HG03196 (cell line): ENCODE results near the gene AP1G2.
"Not testable (repeated sequence)": the region's sequence is repeated elsewhere in the genome, so short reads cannot be mapped to it uniquely, and the experiment has no call there.

Experiments
- ATAC-seq: cut with Tn5 transposase; IDR thresholded peaks from one replicate; pipeline ENCODE4 v1.9.1; 2021; ENCODE audit not compliant: unreplicated experiment

AP1G2 gene

DNA sequence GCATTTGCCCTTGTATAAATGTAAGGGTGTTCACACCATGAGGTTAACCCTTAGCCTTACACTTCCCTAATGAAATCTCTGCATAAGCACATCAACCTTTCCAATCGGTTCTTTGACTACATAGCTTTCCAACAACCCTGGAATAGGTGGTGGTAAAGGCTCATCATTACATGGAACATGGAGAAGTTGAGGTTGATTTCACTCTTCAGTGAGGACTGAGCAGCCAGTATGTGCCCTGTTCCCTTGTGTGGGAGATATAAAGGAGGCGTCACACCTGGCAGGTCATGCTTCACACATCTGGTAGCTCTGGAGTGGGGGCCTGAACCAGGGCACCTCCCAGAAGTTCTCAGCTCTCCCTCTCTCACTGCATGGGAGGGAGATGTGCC, 32.7 kb upstream of the AP1G2 start:
- no peak for ATAC-seq

DNA sequence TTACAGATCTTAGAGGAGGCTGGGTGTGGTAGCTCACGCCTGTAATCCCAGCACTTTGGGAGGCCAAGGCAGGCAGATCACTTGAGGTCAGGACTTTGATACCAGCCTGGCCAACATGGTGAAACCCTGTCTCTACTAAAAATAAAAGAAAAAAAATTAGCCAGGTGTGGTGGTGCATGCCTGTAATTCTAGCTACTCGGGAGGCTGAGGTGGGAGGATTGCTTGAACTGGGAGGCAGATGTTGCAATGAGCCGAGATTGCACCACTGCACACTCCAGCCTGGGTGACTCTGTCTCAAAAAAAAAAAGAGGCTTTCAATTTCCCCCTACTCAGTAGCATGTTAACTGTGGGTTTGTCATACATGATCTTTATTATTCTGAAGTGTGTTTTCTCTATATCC, 26.6 kb upstream of the AP1G2 start:
- ATAC-seq = not testable (repeated sequence)

DNA sequence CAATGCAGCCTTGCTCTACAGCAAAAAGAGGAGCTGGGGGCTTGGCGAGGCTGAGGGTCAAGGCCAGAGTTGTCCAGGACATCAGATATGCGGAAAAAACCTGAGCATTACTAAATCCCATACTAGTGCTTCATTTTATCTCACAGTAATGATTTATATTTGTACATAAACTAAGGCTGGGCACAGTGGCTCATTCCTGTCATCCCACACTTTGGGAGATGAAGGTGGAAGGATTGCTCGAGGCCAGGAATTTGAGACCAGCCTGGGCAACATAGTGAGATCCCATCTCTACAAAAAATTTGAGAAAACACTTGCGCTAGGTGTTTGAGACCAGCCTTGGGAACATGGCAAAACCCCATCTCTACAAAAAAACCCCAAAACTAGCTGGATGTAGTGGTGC, 22.6 kb upstream of the AP1G2 start:
- no peak for ATAC-seq

DNA sequence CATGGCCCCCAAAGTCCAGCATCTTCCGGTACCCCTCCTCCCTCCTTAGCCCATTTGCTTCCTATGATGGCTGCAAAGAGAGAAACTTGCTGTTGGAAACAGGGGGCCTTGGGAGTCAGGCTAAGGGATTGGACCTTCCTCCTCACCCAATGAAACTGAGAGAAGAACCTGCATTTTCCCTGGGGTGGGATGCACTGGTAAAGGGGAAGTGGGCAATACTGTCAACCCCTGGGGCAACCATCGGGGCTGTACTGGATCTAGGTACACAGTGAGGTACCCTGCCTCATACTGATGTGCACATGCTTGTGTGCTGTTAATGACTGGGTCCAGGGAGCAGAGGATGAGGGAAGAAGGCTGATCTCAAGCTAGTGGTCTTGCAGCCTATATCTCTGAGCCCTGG, 22.0 kb upstream of the AP1G2 start:
- ATAC-seq = no peak

DNA sequence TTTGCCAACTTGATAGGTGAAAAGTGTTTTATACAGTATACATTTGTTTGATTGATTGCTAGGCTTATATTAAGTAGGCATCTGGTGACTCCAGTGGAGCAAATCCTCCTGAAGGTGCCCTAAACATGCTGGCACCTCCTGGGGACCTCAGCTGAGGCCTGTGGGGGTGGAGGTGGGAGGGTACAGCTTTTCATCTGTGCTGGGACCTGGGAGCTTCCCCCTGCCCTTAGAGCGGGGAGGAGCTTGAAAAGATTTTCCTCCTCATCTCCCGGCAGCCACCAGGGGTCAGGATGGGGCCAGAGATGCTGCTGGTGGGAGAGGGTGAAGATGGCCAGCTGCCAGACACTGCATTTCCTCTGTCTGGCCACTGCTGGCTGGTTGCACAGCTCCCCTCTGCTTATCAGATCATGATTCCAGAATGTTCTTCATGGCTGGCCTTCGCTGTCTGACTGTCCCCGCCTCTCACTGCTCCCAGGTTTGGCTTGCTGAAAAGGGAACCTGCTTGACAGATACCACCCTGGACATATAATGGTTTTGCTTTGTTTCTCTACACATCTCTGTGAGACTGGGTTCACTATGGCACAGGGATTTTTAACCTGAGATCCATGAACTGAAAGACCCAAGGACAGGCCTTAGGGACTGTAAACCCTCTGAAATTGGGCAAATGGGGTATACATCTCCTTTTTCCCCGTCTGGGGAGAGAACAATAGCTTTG, 21.4 kb upstream of the AP1G2 start:
- ATAC-seq = peak; percentile 96

DNA sequence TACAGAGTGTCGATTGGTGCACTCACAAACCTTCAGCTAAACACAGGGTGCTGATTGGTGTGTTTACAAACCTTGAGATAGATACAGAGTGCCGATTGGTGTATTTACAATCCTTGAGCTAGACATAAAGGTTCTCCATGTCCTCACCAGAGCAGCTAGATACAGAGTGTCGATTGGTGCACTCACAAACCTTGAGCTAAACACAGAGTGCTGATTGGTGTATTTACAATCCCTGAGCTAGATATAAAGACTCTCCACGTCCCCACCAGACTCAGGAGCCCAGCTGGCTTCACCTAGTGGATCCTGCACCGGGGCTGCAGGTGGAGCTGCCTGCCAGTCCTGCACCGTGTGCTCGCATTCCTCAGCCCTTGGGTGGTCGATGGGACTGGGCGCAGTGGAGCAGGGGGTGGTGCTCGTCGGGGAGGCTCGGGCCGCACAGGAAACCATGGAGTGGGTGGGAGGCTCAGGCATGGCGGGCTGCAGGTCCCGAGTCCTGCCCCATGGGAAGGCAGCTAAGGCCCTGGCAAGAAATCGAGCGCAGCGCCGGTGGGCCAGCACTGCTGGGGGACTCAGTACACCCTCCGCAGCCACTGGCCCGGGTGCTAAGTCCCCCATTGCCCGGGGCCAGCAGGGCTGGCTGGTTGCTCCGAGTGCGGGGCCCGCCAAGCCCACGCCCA, 17.1 kb upstream of the AP1G2 start:
- ATAC-seq = not testable (repeated sequence)

DNA sequence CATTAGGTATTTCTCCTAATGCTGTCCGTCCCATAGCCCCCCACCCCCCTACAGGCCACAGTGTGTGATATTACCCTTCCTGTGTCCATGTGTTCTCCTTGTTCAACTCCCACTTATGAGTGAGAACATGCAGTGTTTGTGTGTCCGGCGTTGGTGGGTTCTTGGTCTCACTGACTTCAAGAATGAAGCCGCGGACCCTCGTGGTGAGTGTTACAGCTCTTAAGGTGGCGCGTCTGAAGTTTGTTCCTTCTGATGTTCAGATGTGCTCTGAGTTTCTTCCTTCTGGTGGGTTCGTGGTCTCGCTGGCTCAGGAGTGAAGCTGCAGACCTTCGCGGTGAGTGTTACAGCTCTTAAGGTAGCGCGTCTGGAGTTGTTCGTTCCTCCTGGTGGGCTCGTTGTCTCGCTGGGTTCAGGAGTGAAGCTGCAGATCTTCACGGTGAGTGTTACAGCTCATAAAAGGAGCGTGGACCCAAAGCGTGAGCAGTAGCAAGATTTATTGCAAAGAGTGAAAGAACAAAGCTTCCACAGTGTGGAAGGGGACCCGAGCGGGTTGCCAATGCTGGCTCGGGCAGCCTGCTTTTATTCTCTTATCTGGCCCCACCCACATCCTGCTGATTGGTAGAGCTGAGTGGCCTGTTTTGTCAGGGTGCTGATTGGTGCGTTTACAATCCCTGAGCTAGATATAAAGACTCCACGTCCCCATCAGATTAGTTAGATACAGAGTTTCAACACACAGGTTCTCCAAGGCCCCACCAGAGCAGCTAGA, 16.4 kb upstream of the AP1G2 start:
- not testable (repeated sequence) for ATAC-seq

DNA sequence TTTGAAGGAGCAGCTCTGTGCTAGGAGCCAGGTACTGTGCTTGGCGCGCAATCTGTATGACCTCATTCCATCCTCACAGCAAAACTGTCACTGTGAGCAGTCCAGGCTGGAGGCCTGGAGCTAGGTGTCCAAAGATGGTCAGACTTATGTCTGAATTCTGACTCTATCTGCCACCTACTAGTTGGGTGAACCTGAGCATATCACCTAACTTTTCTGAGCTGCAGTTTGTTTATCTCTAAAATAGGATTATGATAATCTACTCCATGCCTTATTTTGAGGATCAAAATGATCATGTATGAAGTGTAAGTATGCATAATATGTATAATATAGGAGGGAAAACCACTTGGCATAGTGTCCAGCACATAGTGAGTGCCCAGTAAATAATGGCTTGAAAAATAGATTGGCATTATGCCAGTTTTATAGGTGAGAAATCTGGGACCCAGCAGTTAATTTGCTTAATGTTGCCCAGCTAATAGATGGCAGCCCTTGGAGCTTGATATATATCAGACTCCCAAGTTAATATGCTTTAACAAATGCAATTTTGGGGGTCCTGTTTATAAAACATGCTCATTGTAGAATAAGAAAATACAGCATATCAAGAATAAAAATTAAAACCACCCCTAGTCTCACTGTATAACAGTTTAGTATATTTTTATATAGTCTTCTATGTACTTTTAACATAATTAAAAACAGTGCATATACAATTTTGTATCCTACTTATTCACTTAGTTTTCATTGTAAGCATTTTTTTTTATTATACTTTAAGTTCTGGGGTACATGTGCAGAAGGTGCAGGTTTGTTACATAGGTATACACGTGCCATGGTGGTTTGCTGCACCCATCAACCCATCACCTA, 15.5 kb upstream of the AP1G2 start:
- no peak for ATAC-seq

DNA sequence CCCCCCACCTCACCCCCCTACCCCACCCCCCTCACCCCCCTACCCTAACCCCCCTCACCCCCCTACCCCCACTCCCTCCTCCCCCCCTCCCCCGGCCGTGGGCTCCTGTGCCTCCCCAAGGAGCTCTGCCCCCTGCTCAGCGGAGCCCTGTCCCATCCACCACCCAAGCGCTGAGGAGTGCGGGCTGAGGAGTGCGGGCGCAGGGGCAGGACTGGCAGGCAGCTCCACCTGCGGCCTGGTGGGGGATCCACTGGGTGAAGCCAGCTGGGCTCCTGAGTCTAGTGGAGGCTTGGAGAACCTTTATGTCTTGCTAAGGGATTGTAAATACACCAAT, 13.3 kb upstream of the AP1G2 start:
- no peak for ATAC-seq

DNA sequence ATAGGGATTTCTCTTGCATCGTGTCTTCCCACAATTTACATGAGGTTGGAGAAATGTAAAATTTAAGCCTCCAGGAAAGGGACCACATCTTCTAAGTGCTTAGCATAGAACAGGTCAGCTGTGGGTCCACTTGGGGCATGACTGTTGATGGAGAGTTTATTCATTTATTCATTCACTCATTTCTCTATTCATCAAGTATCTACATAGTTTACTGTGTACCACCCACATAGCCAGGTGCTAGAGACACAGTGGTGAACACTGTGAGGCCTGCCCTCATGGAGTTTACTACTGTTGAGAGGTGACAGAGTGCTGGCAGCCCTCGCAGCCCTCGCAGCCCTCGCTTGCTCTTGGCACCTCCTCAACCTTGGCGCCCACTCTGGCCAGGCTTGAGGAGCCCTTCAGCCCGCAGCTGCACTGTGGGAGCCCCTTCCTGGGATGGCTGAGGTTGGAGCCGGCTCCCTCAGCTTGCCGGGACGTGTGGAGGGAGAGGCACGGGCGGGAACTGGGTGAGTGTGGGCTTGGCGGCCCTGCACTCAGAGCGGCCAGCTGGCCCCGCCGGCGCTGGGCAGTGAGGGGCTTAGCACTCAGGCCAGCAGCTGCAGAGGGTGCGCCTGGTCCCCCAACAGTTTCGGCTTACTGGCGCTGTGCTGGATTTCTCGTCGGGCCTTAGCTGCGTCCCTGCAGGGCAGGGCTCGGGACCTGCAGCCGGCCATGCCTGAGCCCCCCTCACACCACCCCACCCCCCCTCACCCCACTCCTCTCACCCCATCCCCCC, 12.7 kb upstream of the AP1G2 start:
- ATAC-seq = no peak

DNA sequence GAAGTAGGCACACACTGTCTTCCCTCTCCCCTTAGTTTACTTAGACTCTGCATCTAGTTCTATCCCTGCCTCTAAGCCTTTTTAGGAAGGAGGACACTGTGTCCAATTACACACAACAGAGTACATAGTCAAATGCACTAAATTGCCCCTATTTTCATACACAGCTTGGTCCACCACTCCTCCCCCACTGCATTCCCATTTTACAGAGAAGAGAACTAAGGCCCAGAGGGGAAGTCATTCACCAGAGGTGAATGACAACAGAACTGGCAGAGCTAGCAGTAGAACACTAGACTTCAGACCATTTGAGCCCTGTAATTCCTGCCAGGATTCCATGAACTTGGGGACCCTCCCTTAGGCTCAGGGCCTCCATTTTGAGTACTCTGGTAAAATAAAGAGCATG, 12.1 kb upstream of the AP1G2 start:
- no peak for ATAC-seq

DNA sequence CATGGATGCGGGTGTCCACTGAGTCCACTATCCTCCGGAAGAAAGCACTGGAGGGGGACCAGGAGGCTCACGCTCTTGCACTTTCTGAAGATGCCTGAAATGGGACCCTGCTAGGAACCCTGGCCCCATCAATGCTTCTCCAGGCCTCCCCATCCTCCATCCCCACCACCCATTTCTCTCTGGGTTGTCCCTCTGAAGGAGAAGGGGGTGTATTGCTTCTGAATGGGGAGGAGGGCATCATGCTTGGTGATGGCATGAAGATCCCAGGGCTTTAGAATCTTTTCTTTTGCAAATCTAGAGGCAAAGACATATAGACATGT, 11.7 kb upstream of the AP1G2 start:
- no peak for ATAC-seq

DNA sequence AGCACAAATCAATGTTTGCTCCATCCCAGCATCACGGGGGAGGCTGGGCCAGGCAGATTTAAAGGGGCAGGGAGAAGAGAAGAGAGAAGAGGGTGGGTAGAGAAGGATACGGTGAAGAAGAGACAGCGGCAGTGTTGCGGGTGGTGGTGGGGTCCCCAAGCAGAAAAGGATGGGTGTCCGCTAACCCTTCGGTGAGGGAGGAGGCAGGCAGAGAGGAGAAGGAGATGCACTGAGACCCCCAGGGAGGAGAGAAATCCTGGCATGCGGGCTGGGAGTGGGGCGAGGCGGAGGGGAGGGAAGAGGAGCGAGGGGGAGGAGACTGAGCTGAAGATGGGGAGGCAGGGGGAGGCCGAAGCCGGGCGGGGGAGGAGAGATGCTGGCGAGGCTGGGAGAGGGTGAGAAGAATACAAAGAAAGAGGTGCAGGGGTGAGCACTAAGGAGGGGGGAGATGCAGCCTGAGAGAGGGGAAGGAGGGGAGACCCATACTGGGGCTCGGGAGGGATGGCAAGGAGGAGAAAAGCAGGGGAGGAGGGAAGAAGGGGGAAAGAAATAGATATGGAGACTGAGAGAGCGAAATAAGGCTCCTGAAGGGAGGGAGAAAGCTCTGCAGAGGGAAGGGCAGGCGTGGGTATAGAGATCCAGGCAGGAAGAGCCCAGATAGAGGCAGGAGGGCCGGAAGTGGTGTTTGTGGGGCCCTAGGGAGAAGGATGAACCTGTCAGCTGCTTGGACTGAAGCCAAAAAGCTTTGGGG, 11.1 kb upstream of the AP1G2 start, which contains the start of gene JPH4:
TSS of gene JPH4 (minus strand) at position 231 of the 751 bp plus-strand sequence. CDS start 1,337 bp downstream, outside the sequence.
- no peak for ATAC-seq

DNA sequence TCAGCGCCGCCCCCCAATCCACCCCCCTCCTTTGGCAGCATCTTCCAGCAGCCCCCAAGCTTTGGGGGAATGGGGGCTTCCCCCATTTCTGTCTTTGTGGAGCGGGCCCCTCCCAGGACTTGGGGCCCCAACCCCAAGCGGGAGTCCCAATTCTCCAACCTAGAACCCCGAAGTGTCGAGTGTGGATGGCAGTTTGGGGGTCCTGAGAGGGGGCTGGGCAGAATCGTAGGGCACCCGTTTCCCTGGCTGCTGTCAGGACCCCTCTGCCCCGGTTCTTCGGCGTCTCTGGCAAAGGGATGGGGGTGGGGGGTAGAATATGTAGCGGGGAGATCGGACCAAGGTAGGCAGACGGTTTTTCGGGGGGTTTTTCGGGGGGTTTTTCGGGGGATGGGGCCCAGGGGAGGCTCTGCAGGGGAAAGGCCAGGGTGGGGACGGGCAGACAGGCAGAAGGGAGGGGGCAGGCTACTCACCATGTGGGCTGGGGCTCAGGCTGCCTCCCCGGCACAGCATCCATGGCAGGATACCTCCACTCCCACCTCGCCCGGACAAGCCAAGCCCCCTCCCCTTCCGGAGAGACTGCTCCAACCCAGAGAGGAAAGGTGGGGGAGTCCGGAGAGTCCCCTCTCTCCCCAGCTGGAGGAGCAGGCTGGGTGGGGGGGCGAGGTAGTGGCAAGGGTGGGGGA, 10.3 kb upstream of the AP1G2 start:
- ATAC-seq = no peak

DNA sequence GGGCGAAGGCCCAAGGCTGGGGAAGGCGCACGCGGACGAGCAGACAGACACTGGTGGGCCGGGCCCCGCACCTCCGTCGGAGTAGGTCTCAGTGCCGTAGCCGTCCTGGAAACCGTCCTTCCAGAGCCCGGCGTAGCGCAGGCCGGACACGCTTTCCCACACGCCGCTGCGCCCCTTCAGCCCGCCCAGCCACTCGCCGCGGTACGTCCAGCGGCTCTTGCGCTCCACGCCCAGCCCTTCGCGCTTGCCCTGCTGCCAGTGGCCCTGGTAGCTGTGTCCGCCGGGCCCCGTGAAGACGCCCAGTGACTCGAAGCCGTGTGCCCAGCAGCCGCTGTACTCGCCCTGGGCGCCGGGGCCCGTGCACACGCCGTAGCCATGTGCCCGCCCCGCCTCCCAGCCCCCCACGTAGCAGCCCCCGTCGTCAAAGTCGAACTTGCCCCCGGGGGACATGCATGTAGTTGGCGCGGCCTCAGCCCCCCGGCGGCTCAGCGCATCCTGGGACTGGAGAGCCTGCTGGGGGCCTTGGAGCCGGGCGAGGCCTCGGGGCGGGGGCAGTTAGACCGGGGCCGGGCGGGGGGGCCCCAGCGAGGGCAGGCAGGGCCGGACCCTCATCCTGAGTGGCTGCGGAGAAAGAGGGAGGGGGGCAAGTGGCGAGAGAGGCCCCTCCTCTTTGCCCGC, 9.6 kb upstream of the AP1G2 start:
- ATAC-seq = no peak

DNA sequence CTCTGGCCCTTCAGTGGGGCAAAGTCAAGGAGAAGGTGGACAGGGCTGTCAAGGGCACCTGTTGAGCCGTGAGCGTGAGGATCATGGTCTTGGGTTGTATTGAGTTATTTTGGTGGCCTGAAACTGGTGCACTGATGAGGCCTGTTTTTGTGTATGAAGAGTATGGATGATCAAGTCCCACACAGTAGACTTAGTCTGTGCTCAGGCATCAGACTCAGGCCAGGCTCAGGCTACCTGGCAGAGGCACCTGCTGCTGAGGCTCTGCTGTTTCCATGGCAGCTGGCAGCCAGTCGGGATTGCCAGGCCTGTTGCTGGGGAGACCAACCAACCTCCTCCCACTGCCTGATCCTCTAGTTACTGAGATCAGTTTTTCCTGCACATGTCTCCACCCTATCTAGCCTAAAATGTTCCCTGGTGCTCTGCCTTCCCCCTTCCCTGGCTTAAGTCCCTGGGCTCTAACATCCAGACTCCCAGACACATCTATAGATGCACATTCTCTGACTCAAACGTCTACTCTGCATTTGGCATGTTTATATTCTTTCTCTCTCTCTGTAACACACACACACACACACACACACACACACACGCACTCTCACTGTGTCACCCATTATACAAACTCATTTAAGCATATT, 5.9 kb upstream of the AP1G2 start:
- ATAC-seq = no peak

DNA sequence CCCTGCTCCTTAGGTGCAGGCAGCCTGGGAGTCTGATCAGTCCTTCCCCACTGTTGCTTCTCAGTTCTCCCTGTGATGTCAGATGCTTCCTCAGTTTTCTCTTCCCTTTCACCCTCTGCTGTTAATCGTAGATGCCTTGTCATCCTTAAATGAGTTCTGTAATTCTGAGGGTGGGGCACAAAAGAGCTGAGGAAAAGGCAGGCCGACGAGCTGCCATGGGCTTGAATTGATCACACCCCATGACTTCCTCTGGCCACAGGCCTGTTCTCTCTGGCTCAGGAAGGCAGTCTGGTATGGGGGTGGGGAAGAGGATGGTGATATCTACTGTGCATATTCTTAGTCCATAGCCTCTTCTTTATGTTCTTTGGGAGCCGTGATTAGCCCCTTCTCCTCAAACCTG, 5.2 kb upstream of the AP1G2 start:
- no peak for ATAC-seq

DNA sequence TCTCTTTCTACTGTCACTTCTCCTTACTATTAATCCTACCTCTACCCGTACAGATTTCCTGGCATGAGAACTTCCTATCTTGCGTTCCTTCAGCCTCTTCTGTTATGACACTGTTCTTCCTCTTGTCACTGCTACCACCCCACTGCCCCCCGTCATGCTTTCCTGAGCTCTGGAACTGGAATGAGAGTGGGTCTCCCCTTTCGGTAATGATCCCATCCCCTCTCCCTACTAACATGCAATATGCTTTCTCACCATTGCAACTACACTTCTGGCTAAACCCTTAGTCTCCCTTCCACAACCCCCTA, 4.9 kb upstream of the AP1G2 start:
- no peak for ATAC-seq
